ENCODE measurements around the gene STRN3.

Gene STRN3

DNA sequence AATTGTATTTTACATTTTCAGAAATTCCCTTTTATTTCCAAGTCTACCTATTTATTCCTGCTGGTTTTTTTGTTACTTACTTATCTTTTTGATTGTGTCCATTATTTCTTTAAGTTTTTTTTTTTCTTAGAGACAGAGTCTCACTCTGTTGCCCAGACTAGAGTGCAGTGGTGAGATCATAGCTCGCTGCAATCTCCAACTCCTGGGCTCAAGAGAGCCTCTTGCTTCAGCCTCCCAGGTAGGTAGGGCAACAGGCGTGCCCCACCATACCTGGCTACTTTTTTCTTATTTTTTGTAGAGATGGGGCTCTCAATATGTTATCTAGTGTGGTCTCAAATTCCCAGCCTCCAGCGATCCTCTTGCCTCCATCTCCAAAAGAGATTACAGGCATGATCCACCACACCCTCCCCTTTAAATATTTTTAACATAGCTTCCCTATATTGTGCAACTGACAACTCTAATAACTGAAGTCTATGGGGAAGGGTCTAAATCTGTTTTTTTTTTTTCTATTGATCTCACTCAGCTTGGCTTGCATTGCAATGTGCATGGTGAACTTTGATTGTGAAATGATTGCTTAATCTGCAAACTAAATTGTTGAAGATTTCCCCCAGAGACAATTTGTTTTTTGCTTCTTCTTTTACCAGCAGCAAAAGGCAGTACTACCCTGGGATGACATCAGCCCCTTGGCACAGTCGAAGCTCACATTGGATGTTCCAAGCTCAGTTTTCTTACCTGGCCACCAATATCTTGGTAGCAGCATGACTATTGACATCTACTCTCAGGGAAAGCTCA, 177.5 kb downstream of the STRN3 start:
- FAIRE-seq: no peak

More for the DNA sequence above, 177.5 kb downstream of the STRN3 start:
- TF ChIP-seq, protein P1, sequence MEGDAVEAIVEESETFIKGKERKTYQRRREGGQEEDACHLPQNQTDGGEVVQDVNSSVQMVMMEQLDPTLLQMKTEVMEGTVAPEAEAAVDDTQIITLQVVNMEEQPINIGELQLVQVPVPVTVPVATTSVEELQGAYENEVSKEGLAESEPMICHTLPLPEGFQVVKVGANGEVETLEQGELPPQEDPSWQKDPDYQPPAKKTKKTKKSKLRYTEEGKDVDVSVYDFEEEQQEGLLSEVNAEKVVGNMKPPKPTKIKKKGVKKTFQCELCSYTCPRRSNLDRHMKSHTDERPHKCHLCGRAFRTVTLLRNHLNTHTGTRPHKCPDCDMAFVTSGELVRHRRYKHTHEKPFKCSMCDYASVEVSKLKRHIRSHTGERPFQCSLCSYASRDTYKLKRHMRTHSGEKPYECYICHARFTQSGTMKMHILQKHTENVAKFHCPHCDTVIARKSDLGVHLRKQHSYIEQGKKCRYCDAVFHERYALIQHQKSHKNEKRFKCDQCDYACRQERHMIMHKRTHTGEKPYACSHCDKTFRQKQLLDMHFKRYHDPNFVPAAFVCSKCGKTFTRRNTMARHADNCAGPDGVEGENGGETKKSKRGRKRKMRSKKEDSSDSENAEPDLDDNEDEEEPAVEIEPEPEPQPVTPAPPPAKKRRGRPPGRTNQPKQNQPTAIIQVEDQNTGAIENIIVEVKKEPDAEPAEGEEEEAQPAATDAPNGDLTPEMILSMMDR (IDR thresholded peaks at IDR 0.05; ENCODE audit: insufficient read depth, missing control alignments): no peak
- DNase-seq (ENCODE audit: insufficient read length, low spot score): no peak
